Activated CD8-positive, alpha-beta memory T cell treated with anti-CD3 and anti-CD28 coated beads for 48 hours (primary cell): ENCODE measurements around the gene TSPAN11.

ENCODE experiments used
- DNase-seq, 3 experiments: peaks; one replicate each; pipeline ENCODE4 v3.0.0-alpha.2; 2020; ENCODE audit warnings: low read depth in 2 of 3, low spot score in 2 of 3

Gene TSPAN11

GRCh38 chr12:31037931-31038330 is 111.4 kb downstream of the TSPAN11 start:
- DNase-seq = no peak

GRCh38 chr12:31041033-31041564 is 114.6 kb downstream of the TSPAN11 start:
- no peak for DNase-seq
